COLO829 (cell line): ENCODE measurements around the gene CLMN.
A peak's percentile ranks its signal among the peaks of the same experiment; 100 is the strongest.

Experiments
- DNase-seq: peaks from one replicate; pipeline ENCODE4 v3.0.0; 2012; ENCODE audit warnings: low spot score

CLMN gene

GRCh38 chr14:95341115-95341514 is 21.4 kb upstream of the CLMN start:
- DNase-seq, result no peak

- no peak for DNase-seq
Observed at GRCh38 chr14:95340201-95340697, 20.5 kb upstream of the CLMN start.

GRCh38 chr14:95339301-95339865 is 19.7 kb upstream of the CLMN start:
- no peak for DNase-seq

- DNase-seq, result no peak
Observed at GRCh38 chr14:95338436-95338835, 18.7 kb upstream of the CLMN start.

GRCh38 chr14:95337041-95337595 is 17.4 kb upstream of the CLMN start:
- DNase-seq, result no peak

GRCh38 chr14:95336192-95336760 is 16.6 kb upstream of the CLMN start:
- no peak for DNase-seq

DNA sequence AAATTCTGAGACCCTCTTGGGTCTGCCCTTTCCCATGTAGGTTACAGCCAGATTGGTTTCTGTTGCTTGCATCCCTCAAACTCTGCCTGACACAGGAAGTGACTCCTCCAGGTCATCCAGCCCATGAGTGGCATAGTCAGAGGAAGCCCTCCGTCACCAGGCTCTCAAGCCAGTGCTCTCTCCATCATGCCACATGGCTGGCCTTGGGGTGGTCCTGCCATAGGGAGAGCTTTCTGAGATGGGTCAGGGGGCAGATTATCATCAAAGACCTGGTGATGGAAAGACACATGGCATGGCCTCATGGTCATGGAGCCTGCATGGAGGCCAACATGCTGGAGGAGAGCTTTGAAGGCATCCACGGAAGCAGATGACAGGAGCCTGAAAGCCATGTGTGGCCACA is 15.4 kb upstream of the CLMN start:
- no peak for DNase-seq

- no peak for DNase-seq
Observed at GRCh38 chr14:95334044-95334443, 14.3 kb upstream of the CLMN start.

- DNase-seq, result no peak
Observed at GRCh38 chr14:95332641-95333040, 12.9 kb upstream of the CLMN start.

- no peak for DNase-seq
Observed at GRCh38 chr14:95331708-95332408, 12.2 kb upstream of the CLMN start.

DNA sequence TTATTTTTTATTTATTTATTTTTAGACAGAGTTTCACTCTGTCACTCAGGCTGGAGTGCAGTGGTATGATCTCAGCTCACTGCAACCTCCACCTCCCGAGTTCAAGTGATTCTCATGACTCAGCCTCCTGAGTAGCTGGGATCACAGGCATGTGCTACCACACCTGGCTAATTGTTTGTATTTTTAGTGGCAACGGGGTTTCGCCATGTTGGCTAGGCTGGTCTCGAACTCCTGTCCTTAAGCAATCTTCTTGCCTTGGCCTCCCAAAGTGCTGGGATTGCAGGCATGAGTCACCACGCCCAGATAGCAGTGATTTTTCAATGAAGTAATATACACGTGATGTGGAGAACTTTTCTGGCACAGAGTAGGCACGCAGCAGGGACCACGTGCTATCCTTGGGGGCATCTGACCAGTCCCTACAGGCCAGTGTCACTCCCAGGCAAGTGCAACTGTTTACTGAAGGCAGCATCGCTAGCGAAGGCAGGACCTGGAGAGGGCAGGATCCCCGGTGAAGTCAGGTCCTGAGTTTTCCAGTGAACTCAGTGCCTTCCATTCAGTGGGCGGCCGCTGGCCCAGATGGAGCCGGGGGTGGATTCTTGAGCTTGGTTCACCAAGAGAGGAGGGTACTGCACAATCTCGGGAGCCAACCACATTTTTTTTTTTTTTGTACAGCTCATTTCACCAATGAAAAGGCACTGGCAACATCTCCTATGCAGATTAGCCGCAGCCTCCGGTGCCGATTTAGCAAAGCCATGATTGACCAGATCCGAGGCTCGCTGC is 11.1 kb upstream of the CLMN start:
- no peak for DNase-seq

GRCh38 chr14:95329941-95330340 is 10.2 kb upstream of the CLMN start:
- no peak for DNase-seq

GRCh38 chr14:95328729-95329503 is 9.2 kb upstream of the CLMN start:
- no peak for DNase-seq

DNA sequence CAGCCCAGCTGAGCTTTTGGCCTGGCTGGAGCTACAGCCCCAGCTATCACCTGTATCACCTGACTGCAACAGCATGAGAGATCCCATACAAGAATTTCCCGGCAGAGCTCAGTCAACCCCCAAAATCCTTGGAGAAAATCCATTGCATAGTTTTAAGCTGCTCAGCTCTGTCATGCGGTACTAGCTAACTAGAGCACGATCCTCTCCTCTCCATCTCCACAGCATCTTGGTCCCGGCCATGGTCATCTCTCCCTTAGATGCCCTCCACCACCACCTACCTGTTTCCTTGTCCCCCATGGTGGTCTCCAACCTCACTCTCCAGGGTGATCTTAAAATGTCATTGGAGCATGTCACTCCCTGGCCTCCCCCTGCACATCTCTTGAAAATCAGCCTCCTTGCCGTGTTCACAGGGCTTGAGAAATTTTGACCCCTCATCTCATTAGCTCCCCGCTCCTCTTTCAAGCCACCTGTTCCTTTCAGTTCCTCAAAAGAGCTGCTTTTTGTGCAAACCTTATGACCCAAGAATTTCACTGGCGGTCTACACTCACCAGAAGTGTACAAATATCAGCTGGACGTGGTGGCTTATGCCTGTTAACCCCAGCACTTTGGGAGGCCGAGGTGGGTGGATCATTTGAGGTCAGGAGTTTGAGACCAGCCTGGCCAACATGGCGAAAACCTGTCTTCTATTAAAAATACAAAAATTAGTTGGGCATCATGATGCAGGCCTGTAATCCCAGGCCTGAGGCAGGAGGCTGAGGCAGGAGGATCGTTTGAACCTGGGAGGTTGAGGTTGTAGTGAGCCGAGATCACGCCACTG is 8.1 kb upstream of the CLMN start:
- DNase-seq, result no peak

DNA sequence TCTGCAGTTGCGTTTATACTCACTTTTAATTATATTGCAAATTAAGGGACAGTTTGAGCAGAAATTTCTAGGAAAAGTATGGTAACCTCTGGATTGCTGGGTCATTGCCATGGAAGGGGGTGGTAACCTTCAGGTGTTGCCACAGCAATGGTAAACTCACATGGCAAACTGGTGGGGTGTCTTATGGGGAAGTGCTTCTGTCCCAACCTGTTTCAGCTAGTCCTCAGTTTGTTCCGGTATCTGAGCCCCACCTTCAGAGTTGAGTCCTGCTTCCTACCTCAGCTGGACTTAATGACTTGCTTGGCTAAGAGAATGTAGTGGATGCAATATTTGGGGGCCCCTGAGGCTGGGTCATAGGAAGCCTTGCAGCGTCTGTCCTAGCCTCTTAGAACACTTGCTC is 7.3 kb upstream of the CLMN start:
- DNase-seq, result no peak

- no peak for DNase-seq
Observed at GRCh38 chr14:95323917-95324316, 4.2 kb upstream of the CLMN start.

- no peak for DNase-seq
Observed at GRCh38 chr14:95323361-95323760, 3.7 kb upstream of the CLMN start.

GRCh38 chr14:95322651-95323050 is 2.9 kb upstream of the CLMN start:
- peak; percentile 75 for DNase-seq

DNA sequence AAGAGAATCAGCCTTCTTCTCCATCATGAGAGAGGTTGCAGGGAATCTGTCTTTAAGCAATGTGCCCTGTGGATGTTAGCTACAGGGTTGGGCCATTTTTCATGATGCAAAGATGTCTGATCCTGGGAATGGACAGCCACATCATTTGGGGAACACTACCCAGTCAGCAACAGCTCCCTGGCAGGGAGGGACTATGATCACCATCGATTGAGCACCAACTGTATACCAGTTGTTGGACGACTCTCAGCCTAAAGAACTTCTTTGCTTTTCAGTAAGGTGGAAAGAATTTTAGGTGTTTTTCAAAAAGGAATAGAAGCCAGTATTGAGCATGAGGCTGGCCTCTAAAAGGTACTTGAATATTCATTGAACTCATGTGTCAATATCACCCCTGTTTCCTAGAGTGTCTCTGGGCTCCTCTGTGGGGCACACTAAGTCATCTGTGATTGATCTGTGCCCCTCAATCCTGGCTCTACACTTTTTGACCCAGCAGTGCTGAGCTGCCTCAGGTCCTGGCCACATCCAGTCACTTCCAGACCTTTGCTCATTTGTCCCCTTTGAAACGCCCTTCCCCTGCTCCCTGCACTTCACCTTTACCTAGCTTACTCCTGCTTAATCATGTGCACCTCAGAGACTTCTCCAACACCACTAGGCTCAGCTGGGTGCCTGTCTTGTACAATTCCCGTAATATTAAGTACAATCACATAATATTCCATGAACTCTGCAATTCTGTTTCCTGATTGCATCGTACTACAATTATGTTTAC is 2.2 kb upstream of the CLMN start:
- DNase-seq, result no peak

DNA sequence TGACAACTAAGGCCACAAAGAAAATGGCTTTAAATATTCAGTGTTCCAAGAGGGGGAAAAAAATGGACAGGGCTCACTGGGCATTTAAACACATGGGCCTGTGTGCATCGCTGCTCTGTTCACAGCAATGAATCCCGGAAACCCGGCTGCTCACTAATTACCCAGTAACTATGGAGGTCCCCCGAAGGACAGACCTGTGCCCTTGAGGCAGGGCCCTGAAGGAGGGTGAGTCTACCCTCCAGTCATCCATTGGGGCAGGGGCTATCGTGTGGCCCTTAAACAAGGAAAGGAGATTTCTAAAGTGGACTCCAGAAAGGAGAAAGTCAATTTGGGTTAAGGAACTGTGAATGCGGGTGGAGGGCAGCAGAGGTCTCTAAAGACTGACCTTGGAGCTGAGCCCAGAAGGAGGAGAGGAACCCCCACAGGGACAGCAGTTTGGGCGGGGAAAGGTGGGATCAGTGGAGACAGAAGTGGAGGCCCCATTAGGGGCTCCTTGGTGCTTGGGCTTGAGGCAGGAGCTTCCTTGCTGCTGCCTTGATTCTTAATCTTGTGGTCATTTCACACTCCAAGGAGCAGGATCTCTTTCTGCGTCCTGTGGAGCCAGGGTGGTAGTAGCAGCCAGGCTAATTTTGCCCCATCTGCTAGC is 1.4 kb upstream of the CLMN start:
- DNase-seq, result no peak
